Measurements from ENCODE around the gene SH2D2A. TPM values are rescaled to one million over a fixed set of nuclear protein-coding genes. Genes with fewer than 3 reads are reported as not detected.

The SH2D2A gene
- total and polyA plus RNA-seq, 2 donors (not counting 3 experiments of a cell fraction or from before 2014, with no cell fraction given), result 0.92 to 1.1 TPM

GRCh38 chr1:156776942-156777341 is 39.7 kb downstream of the SH2D2A start:
- intact Hi-C loops (cut with micrococcal nuclease), result no loop called here

GRCh38 chr1:156775799-156776198 is 40.8 kb downstream of the SH2D2A start:
- FAIRE-seq, result no peak
- Histone ChIP-seq H3K9me1 (replicated peaks; ENCODE audit: control insufficient read depth, extremely low read depth, insufficient read depth, low read length) (no peaks in the 10 kb centered on the region), H4K20me1 (replicated peaks; ENCODE audit: control insufficient read depth, extremely low read depth, insufficient read depth, low read length) (peaks cover 7% of the 10 kb centered on the region), H3K36me3 (ENCODE audit: control insufficient read depth in 2 of 2, extremely low read depth in 1 of 2, insufficient read depth in 2 of 2, low read length in 2 of 2) (peaks cover 7 to 8% of the 10 kb centered on the region in 2 experiments), H3K9ac (replicated peaks; ENCODE audit: extremely low read depth, insufficient read depth, low read length) (no peak overlapping the region), H3K4me1 (ENCODE audit: control insufficient read depth, extremely low read depth, insufficient read depth, low read length) (peaks cover 3% of the 10 kb centered on the region), H2AFZ (ENCODE audit: low read depth, low read length) (no peak overlapping the region), H3K79me2 (ENCODE audit: control insufficient read depth, insufficient read depth, low read length) (peaks cover 86% of the 10 kb centered on the region), H3K27me3 (ENCODE audit: control insufficient read depth in 2 of 2, insufficient read depth in 2 of 2, low read length in 2 of 2) (no peaks in the 10 kb centered on the region), H3K4me2 (ENCODE audit: insufficient read depth, low read length) (no peak overlapping the region), H3K27ac (ENCODE audit: insufficient read depth, low read depth, low read length) (no peak overlapping the region), H3K4me3 (replicated peaks in 1 of 3; ENCODE audit: insufficient read depth in 1 of 3, low read depth in 1 of 3, low read length in 3 of 3) (no peak overlapping the region), H3K9me3 (replicated peaks; ENCODE audit: control insufficient read depth, insufficient read depth, low read length) (no peaks in the 10 kb centered on the region)
- DNase-seq (ENCODE audit: low read depth, low spot score), result no peak
- intact Hi-C loops (cut with micrococcal nuclease) (no loop called here), dilution Hi-C loops (cut with MboI; ENCODE audit: extremely low pct_ligation_motif_present, low sequenced_read_pairs) (no loop called here)
- BruUV-seq (replicated peaks), result no TSS peak
- TF ChIP-seq GATA2 (IDR thresholded peaks at IDR 0.05; ENCODE audit: insufficient read depth, insufficient read length, low read depth, low read length) (no peak), MYC (IDR thresholded peaks at IDR 0.05; ENCODE audit: low read depth, low read length) (no peak), JUN (IDR thresholded peaks at IDR 0.05; ENCODE audit: borderline replicate concordance, insufficient read depth, insufficient read length, low read depth) (no peak), FOS (IDR thresholded peaks at IDR 0.05; ENCODE audit: borderline replicate concordance, insufficient read depth, low read length) (no peak), EZH2 (IDR thresholded peaks at IDR 0.05; ENCODE audit: borderline replicate concordance, low read depth, low read length, severe bottlenecking) (no peak), POLR2AphosphoS5 (IDR thresholded peaks at IDR 0.05; ENCODE audit: insufficient read depth, low read depth, low read length) (no peak), CTCF (IDR thresholded peaks at IDR 0.05; ENCODE audit: extremely low read depth in 1 of 2, insufficient read depth in 1 of 2, low read depth in 1 of 2, low read length in 2 of 2) (no peak), POLR2A (IDR thresholded peaks at IDR 0.05; ENCODE audit: low read depth, low read length) (no peak), MAX (IDR thresholded peaks at IDR 0.05; ENCODE audit: insufficient read depth, insufficient read length) (no peak)
- ChIA-PET CTCF (interaction anchor here (1.6 kb wide), 1 partner anchor 9 kb away, joined by 5 read pairs; the partner anchor contains the start of gene PRCC), POLR2A (no interaction called here)

More at GRCh38 chr1:156776942-156777341, 39.7 kb downstream of the SH2D2A start:
- Histone ChIP-seq H3K9me1 (replicated peaks; ENCODE audit: control insufficient read depth, extremely low read depth, insufficient read depth, low read length) (no peaks in the 10 kb centered on the region), H3K4me3 (replicated peaks in 1 of 3; ENCODE audit: insufficient read depth in 1 of 3, low read depth in 1 of 3, low read length in 3 of 3) (no peak overlapping the region), H3K9ac (replicated peaks; ENCODE audit: extremely low read depth, insufficient read depth, low read length) (no peak overlapping the region), H3K36me3 (ENCODE audit: control insufficient read depth in 2 of 2, extremely low read depth in 1 of 2, insufficient read depth in 2 of 2, low read length in 2 of 2) (peaks cover 2% of the 10 kb centered on the region in 2 experiments), H3K4me2 (ENCODE audit: insufficient read depth, low read length) (no peak overlapping the region), H3K27ac (ENCODE audit: insufficient read depth, low read depth, low read length) (no peak overlapping the region), H3K79me2 (ENCODE audit: control insufficient read depth, insufficient read depth, low read length) (peaks cover 85% of the 10 kb centered on the region), H3K9me3 (replicated peaks; ENCODE audit: control insufficient read depth, insufficient read depth, low read length) (no peaks in the 10 kb centered on the region), H3K27me3 (ENCODE audit: control insufficient read depth in 2 of 2, insufficient read depth in 2 of 2, low read length in 2 of 2) (no peaks in the 10 kb centered on the region), H4K20me1 (replicated peaks; ENCODE audit: control insufficient read depth, extremely low read depth, insufficient read depth, low read length) (peaks cover 4% of the 10 kb centered on the region), H3K4me1 (ENCODE audit: control insufficient read depth, extremely low read depth, insufficient read depth, low read length) (peaks cover 11% of the 10 kb centered on the region), H2AFZ (ENCODE audit: low read depth, low read length) (no peak overlapping the region)
- DNase-seq (ENCODE audit: low read depth, low spot score) (no peak), FAIRE-seq (no peak)
- ChIA-PET CTCF (interaction anchor here (1.2 to 1.6 kb wide), 3 partner anchors 10 to 83 kb away, joined by 4 to 8 read pairs (median 5); partner anchors contain the start of genes NTRK1 and PRCC), POLR2A (no interaction called here)
- dilution Hi-C loops (cut with MboI; ENCODE audit: extremely low pct_ligation_motif_present, low sequenced_read_pairs), result no loop called here
- TF ChIP-seq POLR2AphosphoS5 (IDR thresholded peaks at IDR 0.05; ENCODE audit: insufficient read depth, low read depth, low read length) (no peak), POLR2A (IDR thresholded peaks at IDR 0.05; ENCODE audit: low read depth, low read length) (no peak), EZH2 (IDR thresholded peaks at IDR 0.05; ENCODE audit: borderline replicate concordance, low read depth, low read length, severe bottlenecking) (no peak)
- no TSS peak for BruUV-seq (replicated peaks)

Measured in endothelial cell of umbilical vein (primary cell).